H1 (cell line): ENCODE results near the gene ASS1. TPM values are rescaled to one million over a fixed set of nuclear protein-coding genes. Genes with fewer than 3 reads are reported as not detected.

Source experiments
- CTCF ChIA-PET: fragments of 300-600 bp; sonication (Branson Sonifier 250); formaldehyde crosslinking; loops from one replicate; lab custom pipeline; 2021; ENCODE audit not compliant: partially characterized antibody; lab: Charles Lee
- POLR2A ChIA-PET: fragments of 300-600 bp; sonication (Branson Sonifier 250); formaldehyde crosslinking; loops from one replicate; lab custom pipeline; 2021; ENCODE audit warnings: inconsistent platforms; ENCODE audit not compliant: partially characterized antibody; lab: Charles Lee
- DNase-seq, 2 experiments: peaks; one replicate each; pipeline versions ENCODE4 v3.0.0 to v3.0.0-alpha.2; 2010 to 2022; ENCODE audit warnings: low spot score in 2 of 2, low read depth in 1 of 2, mixed read lengths in 1 of 2
- FAIRE-seq: peaks from 2 replicates; lab custom pipeline; 2011; peaks lifted over from hg19 to GRCh38; lab: Jason Lieb, UNC
- H2AFZ ChIP-seq: 2 replicates; pipeline ENCODE4 v1.8.1; 2012; ENCODE audit warnings: low read length, inconsistent platforms
- H2AK5ac ChIP-seq: 2 replicates; pipeline ENCODE4 v1.6.1; 2013; ENCODE audit warnings: low read depth, low read length
- H2BK120ac ChIP-seq: replicated peaks from 2 replicates; pipeline ENCODE3; 2013; ENCODE audit warnings: low read depth, low read length, inconsistent platforms
- H2BK12ac ChIP-seq: 2 replicates; pipeline ENCODE4 v1.6.1; 2013; ENCODE audit warnings: low read depth, low read length
- H2BK15ac ChIP-seq: 2 replicates; pipeline ENCODE4 v1.6.1; 2013; ENCODE audit warnings: low read length
- H2BK20ac ChIP-seq: 2 replicates; pipeline ENCODE4 v1.6.1; 2013; ENCODE audit warnings: low read length
- H2BK5ac ChIP-seq: 2 replicates; pipeline ENCODE4 v1.6.1; 2013; ENCODE audit warnings: low read depth, low read length
- H3K14ac ChIP-seq: 2 replicates; pipeline ENCODE4 v1.6.1; 2013; ENCODE audit warnings: inconsistent platforms; ENCODE audit not compliant: insufficient read length
- H3K18ac ChIP-seq: 2 replicates; pipeline ENCODE4 v1.6.1; 2013; ENCODE audit warnings: low read length; ENCODE audit errors: extremely low read depth
- H3K23ac ChIP-seq: 2 replicates; pipeline ENCODE4 v1.6.1; 2013; ENCODE audit warnings: inconsistent platforms; ENCODE audit not compliant: insufficient read length
- H3K23me2 ChIP-seq: 2 replicates; pipeline ENCODE4 v1.6.1; 2013; ENCODE audit warnings: low read depth, low read length
- H3K27ac ChIP-seq: 2 replicates; pipeline ENCODE4 v1.6.1; 2011; ENCODE audit warnings: low read depth, low read length, inconsistent platforms
- H3K27me3 ChIP-seq, 4 experiments: replicated peaks in 1 of 4; 1 replicate in 1 of 4; 2 replicates in 3 of 4; pipeline versions ENCODE4 v1.6.1 to v1.8.1; 2011 to 2013; ENCODE audit warnings: low read length in 3 of 4, mild to moderate bottlenecking in 3 of 4, inconsistent platforms in 2 of 4, mixed read lengths in 2 of 4, moderate library complexity in 1 of 4; ENCODE audit not compliant: control insufficient read depth in 3 of 4, insufficient read depth in 3 of 4; ENCODE audit errors: extremely low read depth in 1 of 4
- H3K36me3 ChIP-seq, 4 experiments: 2 replicates each; pipeline versions ENCODE4 v1.6.1 to v1.8.1; 2011 to 2013; ENCODE audit warnings: mild to moderate bottlenecking in 4 of 4, low read length in 3 of 4, moderate library complexity in 2 of 4, control low read depth in 1 of 4, inconsistent platforms in 1 of 4; ENCODE audit not compliant: insufficient read depth in 4 of 4, control insufficient read depth in 2 of 4
- H3K4ac ChIP-seq: replicated peaks from 2 replicates; pipeline ENCODE3; 2013; ENCODE audit warnings: low read length, low read depth, mixed read lengths, inconsistent platforms; ENCODE audit not compliant: insufficient read length
- H3K4me1 ChIP-seq, 4 experiments: replicated peaks in 1 of 4; 1 replicate in 1 of 4; 2 replicates in 3 of 4; pipeline versions ENCODE4 v1.6.1 to v1.8.1; 2011 to 2013; ENCODE audit warnings: low read length in 3 of 4, inconsistent platforms in 2 of 4, mixed read lengths in 1 of 4; ENCODE audit not compliant: insufficient read depth in 4 of 4, control insufficient read depth in 3 of 4
- H3K4me2 ChIP-seq, 2 experiments: 2 replicates each; pipeline versions ENCODE4 v1.6.1 to v1.8.1; 2011 to 2013; ENCODE audit warnings: low read depth in 2 of 2, low read length in 2 of 2, control low read depth in 1 of 2, inconsistent platforms in 1 of 2, mild to moderate bottlenecking in 1 of 2; ENCODE audit not compliant: insufficient read depth in 1 of 2
- H3K4me3 ChIP-seq, 4 experiments: fragments of 200-600, 300-600 bp in 1 of 4; sonication (generic), shearing (Covaris generic), sonication (Bioruptor Twin) in 1 of 4; 2 replicates each; pipeline versions ENCODE4 v1.5.1 to v1.8.1; 2011 to 2016; ENCODE audit warnings: low read length in 4 of 4, low read depth in 3 of 4, control low read depth in 2 of 4, inconsistent platforms in 2 of 4, mild to moderate bottlenecking in 2 of 4, mixed read lengths in 1 of 4, moderate library complexity in 1 of 4; ENCODE audit not compliant: insufficient read depth in 2 of 4; ENCODE audit errors: extremely low read depth in 1 of 4
- H3K56ac ChIP-seq: replicated peaks from 2 replicates; pipeline ENCODE3; 2013; ENCODE audit warnings: low read depth, mild to moderate bottlenecking, mixed read lengths, low read length, inconsistent platforms; ENCODE audit not compliant: insufficient read length
- H3K79me1 ChIP-seq: 2 replicates; pipeline ENCODE4 v1.6.1; 2013; ENCODE audit warnings: low read depth, low read length, control low read depth
- H3K79me2 ChIP-seq, 2 experiments: 2 replicates each; pipeline versions ENCODE4 v1.6.1 to v1.8.1; 2012 to 2013; ENCODE audit warnings: low read length in 2 of 2, mild to moderate bottlenecking in 2 of 2, inconsistent platforms in 1 of 2; ENCODE audit not compliant: insufficient read depth in 2 of 2, control insufficient read depth in 1 of 2
- H3K9ac ChIP-seq, 4 experiments: replicated peaks in 1 of 4; 1 replicate in 1 of 4; 2 replicates in 3 of 4; pipeline versions ENCODE4 v1.6.1 to v1.8.1; 2011 to 2013; ENCODE audit warnings: low read depth in 3 of 4, low read length in 3 of 4, control low read depth in 2 of 4, mild to moderate bottlenecking in 2 of 4, moderate library complexity in 2 of 4, inconsistent platforms in 1 of 4; ENCODE audit errors: extremely low read depth in 1 of 4
- H3K9me3 ChIP-seq, 2 experiments: 2 replicates each; pipeline versions ENCODE4 v1.6.1 to v1.8.1; 2012 to 2013; ENCODE audit warnings: mild to moderate bottlenecking in 2 of 2, moderate library complexity in 2 of 2, control low read depth in 1 of 2, inconsistent platforms in 1 of 2, low read depth in 1 of 2, low read length in 1 of 2, mixed read lengths in 1 of 2; ENCODE audit not compliant: insufficient read depth in 2 of 2
- H4K20me1 ChIP-seq, 2 experiments: replicated peaks in 1 of 2; 2 replicates each; pipeline versions ENCODE3 to v1.8.1; 2011 to 2013; ENCODE audit warnings: inconsistent platforms in 2 of 2, low read length in 2 of 2, mild to moderate bottlenecking in 1 of 2; ENCODE audit not compliant: insufficient read depth in 2 of 2, control insufficient read depth in 1 of 2
- H4K5ac ChIP-seq: 2 replicates; pipeline ENCODE4 v1.6.1; 2013; ENCODE audit warnings: low read length, low read depth, mixed read lengths, inconsistent platforms; ENCODE audit not compliant: insufficient read length
- H4K8ac ChIP-seq: 2 replicates; pipeline ENCODE4 v1.8.0; 2013; ENCODE audit warnings: mild to moderate bottlenecking, moderate library complexity, low read length, inconsistent platforms; ENCODE audit not compliant: insufficient read depth; ENCODE audit errors: extremely low read depth
- H4K91ac ChIP-seq: replicated peaks from 2 replicates; pipeline ENCODE3; 2013; ENCODE audit warnings: low read length, mixed read lengths, inconsistent platforms; ENCODE audit not compliant: insufficient read length
- BCL11A ChIP-seq, 2 experiments: IDR thresholded peaks; one replicate each; pipeline ENCODE4 v1.6.1; 2011; ENCODE audit warnings: low read depth in 2 of 2, low read length in 2 of 2, mild to moderate bottlenecking in 2 of 2
- EGR1 ChIP-seq: IDR thresholded peaks from 2 replicates; pipeline ENCODE4 v1.6.1; 2011; ENCODE audit warnings: low read depth, low read length, borderline replicate concordance
- EZH2 ChIP-seq: fragments of 200-600 bp; sonication (generic); IDR thresholded peaks from 2 replicates; pipeline ENCODE4 v1.7.1; 2012; ENCODE audit warnings: low read depth, mild to moderate bottlenecking, moderate library complexity, low read length, inconsistent platforms; ENCODE audit not compliant: severe bottlenecking
- POLR2A ChIP-seq, 2 experiments: IDR thresholded peaks; 1 replicate in 1 of 2; 2 replicates in 1 of 2; pipeline ENCODE4 v1.6.1; 2011; ENCODE audit warnings: low read depth in 2 of 2, low read length in 2 of 2, mild to moderate bottlenecking in 2 of 2; ENCODE audit errors: control extremely low read depth in 1 of 2
- SIRT6 ChIP-seq: IDR thresholded peaks from one replicate; pipeline ENCODE4 v1.7.1; 2012; ENCODE audit warnings: low read length, inconsistent platforms
- SP1 ChIP-seq: IDR thresholded peaks from 2 replicates; pipeline ENCODE4 v1.6.1; 2011; ENCODE audit warnings: low read depth, low read length
- WGBS, 2 experiments: shearing (Covaris generic) in 1 of 2; methylation state at CpG; one replicate each; pipeline versions ENCODE4 v1.1.6 to v1.1.7; 2013 to 2015; ENCODE audit warnings: low lambda C conversion rate in 2 of 2, mixed read lengths in 2 of 2, inconsistent platforms in 1 of 2, low coverage in 1 of 2, missing lambda C conversion rate in 1 of 2; ENCODE audit not compliant: insufficient replicate concordance in 2 of 2, insufficient coverage in 1 of 2, insufficient read length in 1 of 2; ENCODE audit errors: extremely low coverage in 1 of 2, missing lambda C conversion rate in 1 of 2; 5-methylcytosine and 5-hydroxymethylcytosine counted together
- polyA plus RNA-seq, 7 experiments: library from polyadenylated mRNA; depleted of rRNA in 3 of 7; stranded (reverse) in 5 of 7; unstranded in 2 of 7; fragments of >200 nt in 5 of 7; fragments of 200-250 nt in 2 of 7; gene quantifications; 1 replicate in 5 of 7; 2 replicates in 1 of 7; 4 replicates in 1 of 7; pipeline versions ENCODE4 v1.2.1 to v1.2.3, GENCODE V29; 2011 to 2013; ENCODE audit warnings: missing spikeins in 2 of 7, mixed read lengths in 2 of 7
- total RNA-seq: library from RNA; stranded (reverse); fragmentation: NEBNext Ultra II Directional; extraction: Animal tissue kit (Norgen Biotek cat#: 25700); gene quantifications from 2 replicates; pipeline ENCODE4 v1.2.1, GENCODE V29; 2021

ASS1 gene
- total and polyA plus RNA-seq, 2 of the 8 experiments (the other 6 are each of a cell fraction or from before 2014, with no cell fraction given): 108 to 296 TPM

DNA sequence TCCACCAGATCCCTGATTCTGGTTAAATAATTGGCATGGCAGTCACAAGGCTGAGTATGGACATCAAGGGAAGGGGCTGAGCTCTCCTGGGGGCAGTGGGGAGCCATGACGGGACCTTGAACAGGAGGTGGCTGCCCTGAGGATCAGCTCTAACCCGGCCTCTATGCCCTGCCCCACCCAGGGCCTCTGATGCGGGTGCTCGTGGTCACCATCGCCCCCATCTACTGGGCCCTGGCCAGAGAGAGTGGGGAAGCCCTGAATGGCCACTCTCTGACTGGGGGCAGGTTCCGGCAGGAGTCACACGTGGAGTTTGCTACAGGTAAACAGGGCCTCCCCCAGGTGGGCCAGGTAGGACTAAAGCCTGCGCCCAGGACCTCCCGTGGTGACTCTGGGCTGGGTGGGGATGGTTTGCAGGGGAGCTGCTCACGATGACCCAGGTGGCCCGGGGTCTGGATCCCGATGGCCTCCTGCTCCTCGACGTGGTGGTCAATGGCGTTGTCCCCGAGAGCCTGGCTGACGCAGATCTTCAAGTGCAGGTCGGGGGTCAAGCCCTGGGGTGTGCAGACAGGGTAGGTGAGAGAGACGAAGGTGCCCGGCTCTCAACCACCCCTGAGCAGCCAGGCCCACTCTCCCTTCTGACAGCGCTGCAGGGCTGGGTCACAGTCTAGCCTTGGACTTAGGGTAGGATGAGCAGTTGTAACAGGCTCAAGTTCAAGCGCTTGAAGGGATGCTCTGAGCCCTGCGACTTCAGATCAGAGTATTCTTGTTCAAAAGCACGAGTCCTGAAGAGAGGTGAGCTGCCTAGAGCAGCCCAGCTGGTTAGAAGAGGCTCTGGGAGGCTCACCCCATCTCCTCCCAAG, 19.9 kb upstream of the ASS1 start:
- Histone ChIP-seq H4K8ac (peak overlapping the region; percentile 31; the same call in 1 of the 2 replicates), H3K36me3 (no peaks in the 10 kb centered on the region), H3K79me2 (no peaks in the 10 kb centered on the region), H3K27ac (no peak overlapping the region; the same call in 1 of the 2 replicates), H2BK5ac (peak overlapping the region; percentile 44; the same call in 1 of the 2 replicates), H2BK15ac (no peak overlapping the region; the same call in 1 of the 2 replicates), H3K27me3 (no peaks in the 10 kb centered on the region), H3K9me3 (no peaks in the 10 kb centered on the region), H3K56ac (no peak overlapping the region), H2BK12ac (no peak overlapping the region), H2BK20ac (no peak overlapping the region), H3K23ac (no peak overlapping the region), H3K4me2 (no peak overlapping the region), H3K4me3 (no peak overlapping the region), H3K14ac (no peak overlapping the region), H3K18ac (no peak overlapping the region), H3K79me1 (no peaks in the 10 kb centered on the region), H3K9ac (no peak overlapping the region), H3K4ac (no peak overlapping the region), H3K4me1 (peaks cover 6 to 15% (median 11%) of the 10 kb centered on the region in 4 experiments; a peak in 6 of 7 replicates), H4K20me1 (no peaks in the 10 kb centered on the region), H4K91ac (no peak overlapping the region), H3K23me2 (no peaks in the 10 kb centered on the region), H2AFZ (no peak overlapping the region), H4K5ac (no peak overlapping the region), H2BK120ac (no peak overlapping the region), H2AK5ac (no peak overlapping the region)
- TF ChIP-seq POLR2A (IDR thresholded peaks at IDR 0.05; ENCODE audit: control extremely low read depth in 1 of 2, low read depth in 2 of 2, low read length in 2 of 2) (no peak), BCL11A (IDR thresholded peaks at IDR 0.05; ENCODE audit: low read depth in 2 of 2, low read length in 2 of 2) (no peak), SIRT6 (no peak), EZH2 (no peak), SP1 (no peak), EGR1 (no peak)
- DNase-seq (no peak), FAIRE-seq (no peak)
- ChIA-PET POLR2A (no interaction called here), CTCF (interaction anchor here (0.9 to 1.9 kb wide), 5 partner anchors 9 to 36 kb away, joined by 3 to 8 read pairs (median 4); no protein-coding TSS in a partner anchor)
- WGBS, 2 experiments: 91% methylated on average over 24 of the region's 24 CpGs; no CpG with 5 or more reads in 1 of the 2 experiments
